Endothelial cell of umbilical vein (primary cell): Measurements from ENCODE around the gene PAQR8. TPM values are rescaled to one million over a fixed set of nuclear protein-coding genes. Genes with fewer than 3 reads are reported as not detected.

Experiments
- BruUV-seq: library from RNA; stranded (reverse); fragments of 400-500 nt; replicated peaks from 2 replicates; lab custom pipeline; 2021; lab: Mats Ljungman, UMichigan
- CTCF ChIA-PET: fragments of 300-600, 350-600 bp; sonication (Branson Sonifier 250); formaldehyde crosslinking; loops from one replicate; lab custom pipeline; 2021; ENCODE audit warnings: antibody characterized with exemption, inconsistent platforms; lab: Charles Lee
- POLR2A ChIA-PET: fragments of 300-600, 350-600 bp; sonication (Branson Sonifier 250); formaldehyde crosslinking; loops from one replicate; lab custom pipeline; 2021; ENCODE audit warnings: antibody characterized with exemption, inconsistent platforms; lab: Charles Lee
- DNase-seq: peaks from one replicate; pipeline ENCODE4 v3.0.0-alpha.2; 2011; ENCODE audit warnings: low read depth, low spot score
- FAIRE-seq: peaks from 2 replicates; lab custom pipeline; 2011; peaks lifted over from hg19 to GRCh38; lab: Jason Lieb, UNC
- H2AFZ ChIP-seq: 2 replicates; pipeline ENCODE4 v1.6.0; 2012; ENCODE audit warnings: low read depth, low read length, control low read depth, inconsistent platforms
- H3K27ac ChIP-seq: 2 replicates; pipeline ENCODE4 v1.5.1; 2011; ENCODE audit warnings: low read depth, mild to moderate bottlenecking, control low read depth, low read length, moderate library complexity; ENCODE audit not compliant: insufficient read depth
- H3K27me3 ChIP-seq, 2 experiments: 2 replicates each; pipeline versions ENCODE4 v1.6.0 to v1.6.1; 2011; ENCODE audit warnings: low read length in 2 of 2, mixed read lengths in 1 of 2; ENCODE audit not compliant: control insufficient read depth in 2 of 2, insufficient read depth in 2 of 2
- H3K36me3 ChIP-seq, 2 experiments: 2 replicates in 1 of 2; 3 replicates in 1 of 2; pipeline ENCODE4 v1.5.1; 2011; ENCODE audit warnings: low read length in 2 of 2, mild to moderate bottlenecking in 1 of 2, moderate library complexity in 1 of 2; ENCODE audit not compliant: control insufficient read depth in 2 of 2, insufficient read depth in 2 of 2; ENCODE audit errors: extremely low read depth in 1 of 2
- H3K4me1 ChIP-seq: 3 replicates; pipeline ENCODE4 v1.5.1; 2011; ENCODE audit warnings: mild to moderate bottlenecking, low read length; ENCODE audit not compliant: control insufficient read depth, insufficient read depth; ENCODE audit errors: extremely low read depth
- H3K4me2 ChIP-seq: 2 replicates; pipeline ENCODE4 v1.6.1; 2011; ENCODE audit warnings: low read length, control low read depth, mixed read lengths; ENCODE audit not compliant: insufficient read depth
- H3K4me3 ChIP-seq, 3 experiments: fragments of 200-600 bp in 1 of 3; sonication (generic), shearing (Covaris generic) in 1 of 3; replicated peaks in 1 of 3; 2 replicates each; pipeline ENCODE4 v1.5.1; 2011 to 2016; ENCODE audit warnings: control low read depth in 3 of 3, low read length in 3 of 3, mild to moderate bottlenecking in 2 of 3, inconsistent platforms in 1 of 3, low read depth in 1 of 3, moderate library complexity in 1 of 3; ENCODE audit not compliant: insufficient read depth in 1 of 3
- H3K79me2 ChIP-seq: 2 replicates; pipeline ENCODE4 v1.6.0; 2012; ENCODE audit warnings: low read length, inconsistent platforms; ENCODE audit not compliant: control insufficient read depth, insufficient read depth
- H3K9ac ChIP-seq: replicated peaks from 2 replicates; pipeline ENCODE3; 2011; ENCODE audit warnings: low read length, control low read depth; ENCODE audit not compliant: insufficient read depth; ENCODE audit errors: extremely low read depth
- H3K9me1 ChIP-seq: replicated peaks from 3 replicates; pipeline ENCODE4 v1.6.0; 2011; ENCODE audit warnings: mild to moderate bottlenecking, low read length; ENCODE audit not compliant: control insufficient read depth, insufficient read depth; ENCODE audit errors: extremely low read depth
- H3K9me3 ChIP-seq: replicated peaks from 2 replicates; pipeline ENCODE4 v1.5.1; 2012; ENCODE audit warnings: low read length, inconsistent platforms; ENCODE audit not compliant: control insufficient read depth, insufficient read depth
- H4K20me1 ChIP-seq: replicated peaks from 2 replicates; pipeline ENCODE3; 2011; ENCODE audit warnings: mild to moderate bottlenecking, low read length; ENCODE audit not compliant: control insufficient read depth, insufficient read depth; ENCODE audit errors: extremely low read depth
- EZH2 ChIP-seq: IDR thresholded peaks from 2 replicates; pipeline ENCODE4 v1.6.1; 2012; ENCODE audit warnings: borderline replicate concordance, low read depth, mild to moderate bottlenecking, moderate library complexity, low read length, inconsistent platforms; ENCODE audit not compliant: severe bottlenecking
- GATA2 ChIP-seq: IDR thresholded peaks from 2 replicates; pipeline ENCODE4 v1.7.0; 2011; ENCODE audit warnings: low read depth, mild to moderate bottlenecking, moderate library complexity, mixed read lengths, low read length; ENCODE audit not compliant: insufficient read length, insufficient read depth
- JUN ChIP-seq: IDR thresholded peaks from 2 replicates; pipeline ENCODE4 v1.6.1; 2011; ENCODE audit warnings: borderline replicate concordance, low read depth; ENCODE audit not compliant: insufficient read length, insufficient read depth
- POLR2A ChIP-seq: IDR thresholded peaks from 2 replicates; pipeline ENCODE4 v1.6.1; 2012; ENCODE audit warnings: low read depth, mild to moderate bottlenecking, control low read depth, low read length
- dilution Hi-C: fragments of 300-500 bp; cut with MboI; formaldehyde crosslinking; loops from one replicate; pipeline ENCODE4 v1.15.0; 2019; ENCODE audit warnings: low sequenced_read_pairs; ENCODE audit not compliant: extremely low pct_ligation_motif_present
- intact Hi-C: fragments of 100-400 bp; cut with micrococcal nuclease; formaldehyde crosslinking; loops from one replicate; pipeline ENCODE4 v1.10.0; 2022
- polyA plus RNA-seq, 4 experiments: library from polyadenylated mRNA; depleted of rRNA in 3 of 4; stranded (reverse) in 3 of 4; unstranded in 1 of 4; fragments of >200 nt; gene quantifications; 2 replicates each; pipeline versions ENCODE4 v1.2.1 to v1.2.3, GENCODE V29; 2011 to 2012; ENCODE audit warnings: missing spikeins in 1 of 4
- total RNA-seq: library from RNA; stranded (reverse); gene quantifications from 2 replicates; pipeline ENCODE4 v1.2.3, GENCODE V29; 2021
- TF ChIP-seq, protein P1 (sequence below): IDR thresholded peaks from 2 replicates; pipeline ENCODE4 v1.6.1; 2011; ENCODE audit not compliant: insufficient read depth, insufficient read length
- TF ChIP-seq, protein P2 (sequence below), 2 donors: IDR thresholded peaks; 1 replicate in 1 of 2; 2 replicates in 1 of 2; pipeline ENCODE4 v1.5.1; 2011; ENCODE audit warnings: low read length in 2 of 2, mild to moderate bottlenecking in 2 of 2, moderate library complexity in 2 of 2, control low read depth in 1 of 2, inconsistent platforms in 1 of 2, low read depth in 1 of 2; ENCODE audit not compliant: insufficient read depth in 1 of 2; ENCODE audit errors: extremely low read depth in 1 of 2

Gene PAQR8
- total and polyA plus RNA-seq, 2 donors (not counting 3 experiments of a cell fraction or from before 2014, with no cell fraction given), result 4.3 to 6.0 TPM

DNA sequence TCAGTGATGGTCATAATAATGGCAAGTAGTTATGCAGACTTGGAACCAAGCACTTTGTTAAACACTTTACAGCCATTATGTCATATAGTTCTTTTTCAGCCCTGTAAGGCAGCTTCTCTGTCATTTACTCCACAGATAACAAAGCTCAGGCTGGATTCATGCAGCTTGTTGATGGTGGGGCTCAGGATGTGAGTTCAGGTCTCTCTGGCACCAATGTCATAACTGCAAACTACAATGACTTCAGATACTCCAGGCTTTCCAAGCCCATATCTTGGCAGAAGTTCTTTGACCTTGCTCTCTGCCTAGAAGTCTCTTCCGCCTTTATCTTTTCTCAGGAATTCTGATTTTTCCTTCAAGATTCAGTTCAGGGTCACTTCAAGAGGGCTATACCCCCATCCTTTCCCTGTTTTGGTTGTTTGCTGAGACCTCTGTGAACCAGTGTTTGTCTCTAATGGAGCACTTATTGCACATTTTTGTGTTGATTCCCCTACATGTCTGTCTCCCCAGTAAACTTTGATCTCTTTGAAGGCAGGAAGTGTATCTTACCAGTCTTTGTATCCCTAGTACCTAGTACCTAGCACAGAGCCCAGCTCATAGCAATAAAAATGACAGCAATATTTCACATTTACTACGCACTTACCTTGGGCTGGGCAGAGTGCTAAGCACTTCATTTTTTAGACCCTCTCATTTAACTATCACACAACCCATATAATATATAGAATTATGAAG, 38.5 kb downstream of the PAQR8 start:
- no TSS peak for BruUV-seq
- Histone ChIP-seq H3K27ac (no peak overlapping the region), H3K9me3 (no peaks in the 10 kb centered on the region), H3K9me1 (no peaks in the 10 kb centered on the region), H3K9ac (no peak overlapping the region), H3K36me3 (peaks cover 0 to 4% of the 10 kb centered on the region in 2 experiments), H3K79me2 (no peaks in the 10 kb centered on the region), H3K4me3 (no peak overlapping the region), H4K20me1 (no peaks in the 10 kb centered on the region), H3K27me3 (no peaks in the 10 kb centered on the region), H2AFZ (no peak overlapping the region), H3K4me2 (no peak overlapping the region), H3K4me1 (no peaks in the 10 kb centered on the region)
- DNase-seq (no peak), FAIRE-seq (peak; percentile 8)
- dilution Hi-C loops, result loop anchor here (25.0 kb wide), 1 partner anchor 137 kb away; no protein-coding TSS in a partner anchor
- intact Hi-C loops, result loop anchor here (1.0 kb wide), 1 partner anchor 237 kb away; no protein-coding TSS in a partner anchor
- TF ChIP-seq, protein P1, sequence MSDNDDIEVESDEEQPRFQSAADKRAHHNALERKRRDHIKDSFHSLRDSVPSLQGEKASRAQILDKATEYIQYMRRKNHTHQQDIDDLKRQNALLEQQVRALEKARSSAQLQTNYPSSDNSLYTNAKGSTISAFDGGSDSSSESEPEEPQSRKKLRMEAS, result no peak
- TF ChIP-seq JUN (no peak), GATA2 (no peak), EZH2 (no peak), POLR2A (no peak)
- TF ChIP-seq, protein P2, sequence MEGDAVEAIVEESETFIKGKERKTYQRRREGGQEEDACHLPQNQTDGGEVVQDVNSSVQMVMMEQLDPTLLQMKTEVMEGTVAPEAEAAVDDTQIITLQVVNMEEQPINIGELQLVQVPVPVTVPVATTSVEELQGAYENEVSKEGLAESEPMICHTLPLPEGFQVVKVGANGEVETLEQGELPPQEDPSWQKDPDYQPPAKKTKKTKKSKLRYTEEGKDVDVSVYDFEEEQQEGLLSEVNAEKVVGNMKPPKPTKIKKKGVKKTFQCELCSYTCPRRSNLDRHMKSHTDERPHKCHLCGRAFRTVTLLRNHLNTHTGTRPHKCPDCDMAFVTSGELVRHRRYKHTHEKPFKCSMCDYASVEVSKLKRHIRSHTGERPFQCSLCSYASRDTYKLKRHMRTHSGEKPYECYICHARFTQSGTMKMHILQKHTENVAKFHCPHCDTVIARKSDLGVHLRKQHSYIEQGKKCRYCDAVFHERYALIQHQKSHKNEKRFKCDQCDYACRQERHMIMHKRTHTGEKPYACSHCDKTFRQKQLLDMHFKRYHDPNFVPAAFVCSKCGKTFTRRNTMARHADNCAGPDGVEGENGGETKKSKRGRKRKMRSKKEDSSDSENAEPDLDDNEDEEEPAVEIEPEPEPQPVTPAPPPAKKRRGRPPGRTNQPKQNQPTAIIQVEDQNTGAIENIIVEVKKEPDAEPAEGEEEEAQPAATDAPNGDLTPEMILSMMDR (IDR thresholded peaks at IDR 0.05; ENCODE audit: extremely low read depth in 1 of 2, insufficient read depth in 1 of 2, low read depth in 1 of 2, low read length in 2 of 2), result no peak
- POLR2A ChIA-PET, result interaction anchor here (1.3 kb wide), 1 partner anchor 38 kb away, joined by 3 read pairs; the partner anchor contains the start of gene PAQR8
- CTCF ChIA-PET, result interaction anchor here (0.6 to 4.0 kb wide), 36 partner anchors 9 to 337 kb away, joined by 3 to 104 read pairs (median 4); partner anchors contain the start of genes MCM3 and PAQR8
